HG02970 (cell line): Measurements from ENCODE around the gene CCDC201.

Experiments used
- ATAC-seq: cut with Tn5 transposase; IDR thresholded peaks from one replicate; pipeline ENCODE4 v1.9.1; 2021; ENCODE audit warnings: mild to moderate bottlenecking, moderate library complexity, moderate number of reproducible peaks; ENCODE audit not compliant: unreplicated experiment, low FRiP score

The CCDC201 gene

GRCh38 chr7:45893996-45894664, 21.2 kb upstream of the CCDC201 start:
- ATAC-seq: no peak

GRCh38 chr7:45893374-45893995, 20.6 kb upstream of the CCDC201 start:
- no peak for ATAC-seq

GRCh38 chr7:45892407-45893035, 19.6 kb upstream of the CCDC201 start:
- no peak for ATAC-seq

GRCh38 chr7:45891462-45892402, 18.9 kb upstream of the CCDC201 start:
- no peak for ATAC-seq

- ATAC-seq: no peak
Observed at GRCh38 chr7:45890902-45891461, 18.1 kb upstream of the CCDC201 start.

- ATAC-seq: no peak
Observed at GRCh38 chr7:45890125-45890901, 17.4 kb upstream of the CCDC201 start.

GRCh38 chr7:45889367-45890067, 16.6 kb upstream of the CCDC201 start:
- no peak for ATAC-seq

- ATAC-seq: no peak
Observed at GRCh38 chr7:45888993-45889366, 16.1 kb upstream of the CCDC201 start.

GRCh38 chr7:45888185-45888992, 15.5 kb upstream of the CCDC201 start, which contains the start of gene IGFBP1:
TSS of gene IGFBP1 (plus strand) at chr7:45888488. CDS start at chr7:45888653, 165 bp downstream.
- ATAC-seq: no peak

- no peak for ATAC-seq
Observed at GRCh38 chr7:45886931-45887667, 14.2 kb upstream of the CCDC201 start.

GRCh38 chr7:45885264-45885882, 12.5 kb upstream of the CCDC201 start:
- no peak for ATAC-seq

- no peak for ATAC-seq
Observed at GRCh38 chr7:45884136-45884535, 11.3 kb upstream of the CCDC201 start.

GRCh38 chr7:45882465-45882810, 9.6 kb upstream of the CCDC201 start:
- no peak for ATAC-seq

- ATAC-seq: no peak
Observed at GRCh38 chr7:45881759-45882464, 9.0 kb upstream of the CCDC201 start.

- no peak for ATAC-seq
Observed at GRCh38 chr7:45881280-45881758, 8.4 kb upstream of the CCDC201 start.

- ATAC-seq: no peak
Observed at GRCh38 chr7:45880433-45880860, 7.6 kb upstream of the CCDC201 start.
